GM12878 (cell line): ENCODE results near the gene LPGAT1. TPM values are rescaled to one million over a fixed set of nuclear protein-coding genes. Genes with fewer than 3 reads are reported as not detected.

Experiments used
- JUNB ChIP-seq: IDR thresholded peaks from 2 replicates; pipeline ENCODE4 v1.6.1; 2016; ENCODE audit warnings: antibody characterized with exemption, mild to moderate bottlenecking
- NFXL1 ChIP-seq: fragments of 450-650 bp; IDR thresholded peaks from 2 replicates; pipeline ENCODE4 v1.6.1; 2017; ENCODE audit warnings: antibody characterized with exemption, mild to moderate bottlenecking, borderline replicate concordance
- RAD21 ChIP-seq: IDR thresholded peaks from 2 replicates; pipeline ENCODE4 v1.6.1; 2011; ENCODE audit warnings: mild to moderate bottlenecking, low read depth, low read length, moderate library complexity; ENCODE audit not compliant: insufficient read depth
- SKIL ChIP-seq: fragments of 450-650 bp; IDR thresholded peaks from 2 replicates; pipeline ENCODE4 v1.6.1; 2017; ENCODE audit warnings: mild to moderate bottlenecking, low read depth, inconsistent platforms; ENCODE audit not compliant: poor library complexity, severe bottlenecking
- polyA plus RNA-seq, 11 experiments: library from polyadenylated mRNA; depleted of rRNA in 4 of 11; unstranded in 6 of 11; stranded (reverse) in 5 of 11; fragments of >200 nt; fragmentation: Nextera tagmentation in 4 of 11; fragmentation: Illumina TruSeq in 1 of 11; extraction: Ambion mirVana in 4 of 11; extraction: Trizol in 1 of 11; gene quantifications; 1 replicate in 1 of 11; 2 replicates in 10 of 11; pipeline versions ENCODE4 v1.2.1 to v1.2.3, GENCODE V29; 2011 to 2016; ENCODE audit warnings: inconsistent platforms in 2 of 11, missing spikeins in 2 of 11, low read depth in 1 of 11
- total RNA-seq, 4 experiments: library from RNA; depleted of rRNA in 3 of 4; stranded (reverse); fragments of >200 nt in 3 of 4; fragmentation: Illumina TruSeq in 1 of 4; extraction: Trizol in 1 of 4; gene quantifications; 2 replicates each; pipeline versions ENCODE4 v1.2.1 to v1.2.3, GENCODE V29; 2013 to 2021
- TF ChIP-seq, protein P1 (sequence below): fragments of 450-650 bp; IDR thresholded peaks from 2 replicates; pipeline ENCODE4 v1.6.1; 2017; ENCODE audit warnings: mild to moderate bottlenecking, moderate library complexity
- TF ChIP-seq, protein P2 (sequence below): fragments of 450-650 bp; IDR thresholded peaks from 2 replicates; pipeline ENCODE4 v1.6.1; 2017; ENCODE audit warnings: antibody characterized with exemption, mild to moderate bottlenecking, moderate library complexity

The LPGAT1 gene
- total and polyA plus RNA-seq, 10 of the 15 experiments (the other 5 are each of a cell fraction or from before 2014, with no cell fraction given), result 5.8 to 40.6 (median 19.2) TPM

DNA sequence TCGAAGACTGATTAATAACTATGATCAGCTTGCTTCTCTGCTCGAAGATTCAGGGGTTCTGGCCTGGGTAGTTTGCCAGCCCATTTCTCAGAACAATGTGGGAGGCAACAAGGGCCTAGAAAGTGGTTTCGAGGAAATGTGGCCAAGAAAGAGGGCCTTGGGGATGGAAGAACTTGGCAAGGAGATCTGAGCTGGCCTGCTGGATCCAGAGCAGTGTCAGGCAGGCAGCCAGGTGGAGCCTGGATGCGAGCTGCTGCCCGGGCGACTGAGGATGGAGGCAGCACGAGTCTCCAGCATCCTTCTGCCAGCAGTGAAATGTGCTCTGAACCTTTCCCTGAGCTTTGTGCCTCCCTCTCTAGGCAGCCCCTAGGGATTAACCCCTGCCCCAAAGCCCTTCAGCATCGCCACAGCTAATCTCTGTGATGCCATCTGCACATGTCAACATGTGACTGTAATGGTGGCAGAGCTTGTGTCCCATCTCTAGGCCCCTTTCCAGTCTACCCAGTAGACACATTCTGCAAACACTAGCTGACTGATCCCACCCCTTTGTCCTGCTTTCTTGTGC is 94.1 kb downstream of the LPGAT1 start (continued):
- TF ChIP-seq, protein P1, sequence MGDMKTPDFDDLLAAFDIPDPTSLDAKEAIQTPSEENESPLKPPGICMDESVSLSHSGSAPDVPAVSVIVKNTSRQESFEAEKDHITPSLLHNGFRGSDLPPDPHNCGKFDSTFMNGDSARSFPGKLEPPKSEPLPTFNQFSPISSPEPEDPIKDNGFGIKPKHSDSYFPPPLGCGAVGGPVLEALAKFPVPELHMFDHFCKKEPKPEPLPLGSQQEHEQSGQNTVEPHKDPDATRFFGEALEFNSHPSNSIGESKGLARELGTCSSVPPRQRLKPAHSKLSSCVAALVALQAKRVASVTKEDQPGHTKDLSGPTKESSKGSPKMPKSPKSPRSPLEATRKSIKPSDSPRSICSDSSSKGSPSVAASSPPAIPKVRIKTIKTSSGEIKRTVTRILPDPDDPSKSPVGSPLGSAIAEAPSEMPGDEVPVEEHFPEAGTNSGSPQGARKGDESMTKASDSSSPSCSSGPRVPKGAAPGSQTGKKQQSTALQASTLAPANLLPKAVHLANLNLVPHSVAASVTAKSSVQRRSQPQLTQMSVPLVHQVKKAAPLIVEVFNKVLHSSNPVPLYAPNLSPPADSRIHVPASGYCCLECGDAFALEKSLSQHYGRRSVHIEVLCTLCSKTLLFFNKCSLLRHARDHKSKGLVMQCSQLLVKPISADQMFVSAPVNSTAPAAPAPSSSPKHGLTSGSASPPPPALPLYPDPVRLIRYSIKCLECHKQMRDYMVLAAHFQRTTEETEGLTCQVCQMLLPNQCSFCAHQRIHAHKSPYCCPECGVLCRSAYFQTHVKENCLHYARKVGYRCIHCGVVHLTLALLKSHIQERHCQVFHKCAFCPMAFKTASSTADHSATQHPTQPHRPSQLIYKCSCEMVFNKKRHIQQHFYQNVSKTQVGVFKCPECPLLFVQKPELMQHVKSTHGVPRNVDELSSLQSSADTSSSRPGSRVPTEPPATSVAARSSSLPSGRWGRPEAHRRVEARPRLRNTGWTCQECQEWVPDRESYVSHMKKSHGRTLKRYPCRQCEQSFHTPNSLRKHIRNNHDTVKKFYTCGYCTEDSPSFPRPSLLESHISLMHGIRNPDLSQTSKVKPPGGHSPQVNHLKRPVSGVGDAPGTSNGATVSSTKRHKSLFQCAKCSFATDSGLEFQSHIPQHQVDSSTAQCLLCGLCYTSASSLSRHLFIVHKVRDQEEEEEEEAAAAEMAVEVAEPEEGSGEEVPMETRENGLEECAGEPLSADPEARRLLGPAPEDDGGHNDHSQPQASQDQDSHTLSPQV, result no peak
- TF ChIP-seq JUNB (no peak), RAD21 (no peak), NFXL1 (no peak), SKIL (no peak)
- TF ChIP-seq, protein P2, sequence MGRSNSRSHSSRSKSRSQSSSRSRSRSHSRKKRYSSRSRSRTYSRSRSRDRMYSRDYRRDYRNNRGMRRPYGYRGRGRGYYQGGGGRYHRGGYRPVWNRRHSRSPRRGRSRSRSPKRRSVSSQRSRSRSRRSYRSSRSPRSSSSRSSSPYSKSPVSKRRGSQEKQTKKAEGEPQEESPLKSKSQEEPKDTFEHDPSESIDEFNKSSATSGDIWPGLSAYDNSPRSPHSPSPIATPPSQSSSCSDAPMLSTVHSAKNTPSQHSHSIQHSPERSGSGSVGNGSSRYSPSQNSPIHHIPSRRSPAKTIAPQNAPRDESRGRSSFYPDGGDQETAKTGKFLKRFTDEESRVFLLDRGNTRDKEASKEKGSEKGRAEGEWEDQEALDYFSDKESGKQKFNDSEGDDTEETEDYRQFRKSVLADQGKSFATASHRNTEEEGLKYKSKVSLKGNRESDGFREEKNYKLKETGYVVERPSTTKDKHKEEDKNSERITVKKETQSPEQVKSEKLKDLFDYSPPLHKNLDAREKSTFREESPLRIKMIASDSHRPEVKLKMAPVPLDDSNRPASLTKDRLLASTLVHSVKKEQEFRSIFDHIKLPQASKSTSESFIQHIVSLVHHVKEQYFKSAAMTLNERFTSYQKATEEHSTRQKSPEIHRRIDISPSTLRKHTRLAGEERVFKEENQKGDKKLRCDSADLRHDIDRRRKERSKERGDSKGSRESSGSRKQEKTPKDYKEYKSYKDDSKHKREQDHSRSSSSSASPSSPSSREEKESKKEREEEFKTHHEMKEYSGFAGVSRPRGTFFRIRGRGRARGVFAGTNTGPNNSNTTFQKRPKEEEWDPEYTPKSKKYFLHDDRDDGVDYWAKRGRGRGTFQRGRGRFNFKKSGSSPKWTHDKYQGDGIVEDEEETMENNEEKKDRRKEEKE, result no peak
